Measurements from ENCODE around the gene DPF1.
"Not testable (repeated sequence)": the region's sequence is repeated elsewhere in the genome, so short reads cannot be mapped to it uniquely, and the experiment has no call there.

DNA sequence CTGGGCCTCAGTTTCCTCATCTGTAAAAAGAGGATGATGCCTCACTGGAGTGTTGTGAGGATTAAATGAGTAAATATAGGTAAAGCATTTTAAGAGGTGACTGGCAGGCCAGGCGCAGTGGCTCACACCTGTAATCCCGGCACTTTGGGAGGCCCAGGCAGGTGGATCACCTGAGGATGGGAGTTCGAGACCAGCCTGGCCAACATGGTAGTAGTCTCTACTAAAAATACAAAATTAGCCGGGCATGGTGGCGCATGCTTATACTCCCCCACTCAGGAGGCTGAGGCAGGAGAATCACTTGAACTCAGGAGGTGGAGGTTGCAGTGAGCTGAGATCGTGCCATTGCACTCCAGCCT, 819 bp upstream of the DPF1 start:
- TF ChIP-seq, protein P1, sequence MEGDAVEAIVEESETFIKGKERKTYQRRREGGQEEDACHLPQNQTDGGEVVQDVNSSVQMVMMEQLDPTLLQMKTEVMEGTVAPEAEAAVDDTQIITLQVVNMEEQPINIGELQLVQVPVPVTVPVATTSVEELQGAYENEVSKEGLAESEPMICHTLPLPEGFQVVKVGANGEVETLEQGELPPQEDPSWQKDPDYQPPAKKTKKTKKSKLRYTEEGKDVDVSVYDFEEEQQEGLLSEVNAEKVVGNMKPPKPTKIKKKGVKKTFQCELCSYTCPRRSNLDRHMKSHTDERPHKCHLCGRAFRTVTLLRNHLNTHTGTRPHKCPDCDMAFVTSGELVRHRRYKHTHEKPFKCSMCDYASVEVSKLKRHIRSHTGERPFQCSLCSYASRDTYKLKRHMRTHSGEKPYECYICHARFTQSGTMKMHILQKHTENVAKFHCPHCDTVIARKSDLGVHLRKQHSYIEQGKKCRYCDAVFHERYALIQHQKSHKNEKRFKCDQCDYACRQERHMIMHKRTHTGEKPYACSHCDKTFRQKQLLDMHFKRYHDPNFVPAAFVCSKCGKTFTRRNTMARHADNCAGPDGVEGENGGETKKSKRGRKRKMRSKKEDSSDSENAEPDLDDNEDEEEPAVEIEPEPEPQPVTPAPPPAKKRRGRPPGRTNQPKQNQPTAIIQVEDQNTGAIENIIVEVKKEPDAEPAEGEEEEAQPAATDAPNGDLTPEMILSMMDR (IDR thresholded peaks at IDR 0.05): not testable (repeated sequence)
- not testable (repeated sequence) for TF ChIP-seq POLR2A (IDR thresholded peaks at IDR 0.05)

Measured in esophagus squamous epithelium (tissue), 4 donors.